Nucleus accumbens (tissue), 56 donors: ENCODE results near the gene CCNY.

Experiments used
- DNase-seq, 56 donors: peaks; one replicate each; lab custom pipeline; 2025; lab: John Stamatoyannopoulos, UW

Gene CCNY

DNA sequence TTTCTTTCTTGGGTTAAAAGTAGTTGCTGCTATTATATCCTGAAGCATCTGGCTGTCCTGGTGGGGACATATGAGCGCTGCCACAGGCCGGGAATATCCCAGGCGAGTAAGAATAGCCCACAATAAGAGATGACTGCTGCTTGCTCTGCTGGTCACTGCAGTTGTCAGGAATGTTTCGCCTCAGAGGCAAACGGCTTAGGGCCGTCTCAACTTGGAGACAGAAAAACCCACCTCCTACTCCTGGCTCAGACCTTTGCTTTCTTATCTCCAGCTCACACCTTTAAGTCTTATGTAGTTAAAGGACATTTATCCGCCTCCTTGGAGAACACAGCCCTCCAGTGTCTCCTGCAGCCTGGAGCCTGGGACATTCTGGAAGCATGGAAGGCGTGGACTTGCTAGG, 268.9 kb downstream of the CCNY start, which contains the start of gene GJD4:
GJD4 (plus strand) TSS at position 151 of the 400 bp plus-strand sequence; CDS start at position 378, 227 bp downstream.
- no peak for DNase-seq

- DNase-seq, result no peak
Observed at GRCh38 chr10:35606430-35606829, 270.1 kb downstream of the CCNY start.

- no peak for DNase-seq
Observed at GRCh38 chr10:35607475-35608327, 271.4 kb downstream of the CCNY start.

- no peak for DNase-seq
Observed at GRCh38 chr10:35608328-35608672, 272.0 kb downstream of the CCNY start.

GRCh38 chr10:35611750-35612149, 275.4 kb downstream of the CCNY start:
- DNase-seq, result no peak

DNA sequence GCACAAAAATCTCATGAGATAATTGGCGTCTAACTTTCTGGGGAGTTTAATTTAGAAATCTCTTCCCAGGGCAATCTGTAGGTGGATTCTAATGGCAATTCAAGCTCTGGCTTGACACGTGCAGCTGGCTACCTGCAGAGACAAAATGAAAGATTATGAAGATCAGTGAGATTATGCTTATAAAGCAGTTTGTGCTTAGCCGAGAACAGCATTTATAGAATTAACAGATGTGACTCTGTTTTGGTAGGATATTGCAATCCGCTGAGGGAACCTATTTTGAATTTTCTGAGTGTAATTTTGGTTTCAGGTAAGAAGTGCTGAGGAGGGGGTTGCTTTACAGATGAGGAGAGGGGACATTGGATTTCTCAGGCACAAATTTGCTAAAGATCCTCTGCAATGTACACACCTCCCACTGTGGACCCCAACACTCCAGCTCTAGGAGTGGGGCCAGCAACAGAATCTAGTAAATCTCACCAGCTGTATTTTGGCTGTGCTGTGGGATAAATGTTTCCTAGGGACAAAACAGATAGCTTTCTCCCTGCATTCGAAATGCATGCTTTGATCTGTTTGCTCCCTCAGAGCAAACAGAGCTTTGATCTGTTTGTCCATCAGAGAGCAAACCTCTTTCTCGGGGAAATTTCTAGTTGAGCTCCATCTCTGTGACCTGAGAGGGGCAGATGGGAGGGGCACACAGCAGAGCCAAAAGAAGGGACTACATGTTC, 276.2 kb downstream of the CCNY start:
- no peak for DNase-seq

DNA sequence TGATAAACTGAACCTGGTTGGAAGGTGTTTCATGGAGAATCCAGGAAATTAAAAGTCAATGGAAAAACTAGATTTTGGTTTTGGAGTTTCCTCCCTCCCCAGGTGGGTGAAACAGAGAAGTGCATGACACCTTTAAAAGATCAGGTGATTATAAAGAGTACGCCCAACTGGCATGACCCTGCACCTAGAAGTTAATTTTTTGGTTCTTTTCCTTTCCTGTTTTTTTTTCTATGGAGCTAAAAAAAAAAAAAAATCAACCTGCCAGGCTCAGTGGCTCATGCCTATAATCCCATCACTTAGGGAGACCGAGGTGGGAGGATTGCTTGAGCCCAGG, 276.8 kb downstream of the CCNY start:
- no peak for DNase-seq

DNA sequence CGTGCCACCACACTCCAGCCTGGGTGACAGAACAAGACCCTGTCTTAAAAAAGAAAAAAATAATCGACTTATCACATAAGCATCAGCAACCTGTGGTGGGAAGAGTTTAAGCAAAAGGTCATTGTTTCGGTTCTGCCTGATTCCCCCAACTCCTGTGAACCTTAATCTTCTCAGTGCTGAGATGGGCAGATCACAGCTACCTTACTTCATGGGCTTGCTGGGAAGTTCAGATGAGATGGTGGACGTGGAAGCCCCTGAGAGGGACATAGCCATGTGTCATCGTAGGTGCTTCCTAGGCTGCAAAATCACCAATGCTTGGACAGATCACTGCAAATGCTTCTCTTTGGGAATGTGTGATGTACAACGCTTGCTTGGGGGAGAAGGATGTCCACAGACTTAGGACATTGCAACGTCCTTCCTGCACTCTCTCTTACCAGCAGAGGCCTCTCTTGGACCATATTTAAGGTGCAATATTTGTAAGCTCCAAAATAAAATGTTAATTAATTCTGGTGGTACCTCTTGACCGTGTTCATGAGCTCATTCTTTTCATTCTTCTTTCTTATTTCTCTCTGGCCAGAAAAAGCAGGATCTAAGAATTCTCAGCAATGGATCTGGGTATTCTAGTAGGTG, 277.4 kb downstream of the CCNY start:
- no peak for DNase-seq

DNA sequence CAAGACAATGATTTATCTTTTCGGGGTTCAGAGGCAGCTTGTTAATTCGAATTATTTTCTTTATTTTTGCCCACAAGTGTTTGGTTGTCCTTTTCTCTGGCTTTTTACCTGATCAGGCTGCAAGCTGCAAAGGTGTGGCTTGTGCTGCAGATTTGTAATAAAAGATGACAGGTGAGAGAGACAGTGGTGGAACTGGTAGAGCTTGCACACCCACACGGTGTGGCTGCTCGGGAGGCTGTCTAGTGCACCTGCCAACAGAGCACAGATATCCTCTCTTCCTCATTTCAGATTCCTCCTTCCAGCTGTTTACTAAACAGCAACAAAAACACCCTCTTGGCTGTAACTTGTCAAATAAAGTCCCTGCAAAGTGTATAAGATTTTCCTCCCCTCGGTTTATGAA, 278.0 kb downstream of the CCNY start:
- peak in 4 of 56 donors; percentile 4 to 28 (median 12) for DNase-seq
